ENCODE results near the gene ADAMTS12. TPM values are rescaled to one million over a fixed set of nuclear protein-coding genes. Genes with fewer than 3 reads are reported as not detected.

The ADAMTS12 gene
- total and polyA plus RNA-seq, 2 of the 8 experiments (the other 6 are each of a cell fraction or from before 2014, with no cell fraction given): 6.4 to 12.8 TPM

- H3K4me1 ChIP-seq (replicated peaks in 1 of 4; ENCODE audit: control insufficient read depth in 3 of 4, insufficient read depth in 4 of 4, low read length in 3 of 4): no peaks in the 10 kb centered on the region
- H2BK5ac ChIP-seq (ENCODE audit: low read depth, low read length): no peak overlapping the region
- no peak overlapping the region for H4K91ac ChIP-seq (replicated peaks; ENCODE audit: insufficient read length, low read length)
- H3K9me3 ChIP-seq (ENCODE audit: insufficient read depth in 2 of 2, low read depth in 1 of 2, low read length in 1 of 2): no peaks in the 10 kb centered on the region
- no peaks in the 10 kb centered on the region for H4K20me1 ChIP-seq (replicated peaks in 1 of 2; ENCODE audit: control insufficient read depth in 1 of 2, insufficient read depth in 2 of 2, low read length in 2 of 2)
- H3K23me2 ChIP-seq (ENCODE audit: low read depth, low read length): no peaks in the 10 kb centered on the region
- H2BK15ac ChIP-seq (ENCODE audit: low read length): no peak overlapping the region
- no peak overlapping the region for H2BK12ac ChIP-seq (ENCODE audit: low read depth, low read length)
- 100% methylated on average over 1 of the region's 1 CpG; no CpG with 5 or more reads in 1 of the 2 experiments for WGBS, 2 experiments (ENCODE audit: extremely low coverage in 1 of 2, insufficient coverage in 1 of 2, insufficient read length in 1 of 2, insufficient replicate concordance in 2 of 2, low coverage in 1 of 2, low lambda C conversion rate in 2 of 2, missing lambda C conversion rate in 1 of 2)
- H3K4me2 ChIP-seq (ENCODE audit: insufficient read depth in 1 of 2, low read depth in 2 of 2, low read length in 2 of 2): no peak overlapping the region
- no peak overlapping the region for H3K23ac ChIP-seq (ENCODE audit: insufficient read length)
- H4K5ac ChIP-seq (ENCODE audit: insufficient read length, low read depth, low read length): no peak overlapping the region
- H3K14ac ChIP-seq (ENCODE audit: insufficient read length): no peak overlapping the region
- H3K27me3 ChIP-seq (replicated peaks in 1 of 4; ENCODE audit: control insufficient read depth in 3 of 4, extremely low read depth in 1 of 4, insufficient read depth in 3 of 4, low read length in 3 of 4): no peaks in the 10 kb centered on the region
- H3K56ac ChIP-seq (replicated peaks; ENCODE audit: insufficient read length, low read depth, low read length): no peak overlapping the region
- H2AK5ac ChIP-seq (ENCODE audit: low read depth, low read length): no peak overlapping the region
- ChIA-PET CTCF (ENCODE audit: partially characterized antibody) (interaction anchor here (0.6 kb wide), 1 partner anchor 158 kb away, joined by 3 read pairs; no protein-coding TSS in a partner anchor), POLR2A (ENCODE audit: partially characterized antibody) (no interaction called here)
- H3K9ac ChIP-seq (replicated peaks in 1 of 4; ENCODE audit: extremely low read depth in 1 of 4, low read depth in 3 of 4, low read length in 3 of 4): no peak overlapping the region
- H3K79me2 ChIP-seq (ENCODE audit: control insufficient read depth in 1 of 2, insufficient read depth in 2 of 2, low read length in 2 of 2): no peaks in the 10 kb centered on the region
- no peak overlapping the region for H4K8ac ChIP-seq (ENCODE audit: extremely low read depth, insufficient read depth, low read length)
- H3K4ac ChIP-seq (replicated peaks; ENCODE audit: insufficient read length, low read depth, low read length): no peak overlapping the region
- H3K79me1 ChIP-seq (ENCODE audit: low read depth, low read length): no peaks in the 10 kb centered on the region
- H3K4me3 ChIP-seq (ENCODE audit: extremely low read depth in 1 of 4, insufficient read depth in 2 of 4, low read depth in 3 of 4, low read length in 4 of 4): no peak overlapping the region
- no peak overlapping the region for H3K27ac ChIP-seq (ENCODE audit: low read depth, low read length)
- H2BK20ac ChIP-seq (ENCODE audit: low read length): no peak overlapping the region
- no peak overlapping the region for H2AFZ ChIP-seq (ENCODE audit: low read length)
- DNase-seq (ENCODE audit: low read depth in 1 of 2, low spot score in 2 of 2): no peak
- FAIRE-seq: no peak
- H3K36me3 ChIP-seq (ENCODE audit: control insufficient read depth in 2 of 4, insufficient read depth in 4 of 4, low read length in 3 of 4): no peaks in the 10 kb centered on the region
- H2BK120ac ChIP-seq (replicated peaks; ENCODE audit: low read depth, low read length): no peak overlapping the region
- H3K18ac ChIP-seq (ENCODE audit: extremely low read depth, low read length): no peak overlapping the region
- no peak for TF ChIP-seq SIX5 (IDR thresholded peaks at IDR 0.05; ENCODE audit: low read depth, low read length)
- TF ChIP-seq ZNF274 (IDR thresholded peaks at IDR 0.05; ENCODE audit: borderline replicate concordance, extremely low read depth, low read length): no peak
- no peak for TF ChIP-seq CHD2 (IDR thresholded peaks at IDR 0.05; ENCODE audit: low read length)
- TF ChIP-seq CREB1 (IDR thresholded peaks at IDR 0.05): no peak
- TF ChIP-seq EZH2 (IDR thresholded peaks at IDR 0.05; ENCODE audit: low read depth, low read length, severe bottlenecking): no peak
- TF ChIP-seq POLR2AphosphoS5 (IDR thresholded peaks at IDR 0.05; ENCODE audit: low read depth, low read length): no peak
- no peak for TF ChIP-seq KDM1A (IDR thresholded peaks at IDR 0.05; ENCODE audit: borderline replicate concordance, low read length)
These were observed 117.4 kb downstream of the ADAMTS12 start for GRCh38 chr5:33774341-33774740.

Data from H1 (cell line).